ENCODE measurements around the gene SETBP1.

The SETBP1 gene

DNA sequence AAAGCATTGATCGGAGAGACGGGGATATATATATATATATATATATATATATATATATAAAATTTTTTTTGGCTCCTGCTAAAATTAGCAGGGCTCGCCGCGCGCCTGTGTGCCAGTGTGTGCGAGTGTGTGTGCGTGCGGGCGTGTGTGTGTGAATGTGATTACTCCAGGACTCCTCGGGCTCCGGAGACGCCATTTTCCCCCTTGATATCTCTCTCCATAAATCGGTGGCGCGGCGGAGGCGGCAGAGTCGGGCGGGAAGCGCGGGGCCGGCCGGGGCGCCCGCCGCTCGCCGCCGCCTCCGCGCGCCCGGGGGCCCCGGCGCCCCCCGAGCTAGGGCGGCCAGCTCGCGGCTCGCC lies 795 bp upstream of the SETBP1 start:
- peak; percentile 43 for DNase-seq

DNA sequence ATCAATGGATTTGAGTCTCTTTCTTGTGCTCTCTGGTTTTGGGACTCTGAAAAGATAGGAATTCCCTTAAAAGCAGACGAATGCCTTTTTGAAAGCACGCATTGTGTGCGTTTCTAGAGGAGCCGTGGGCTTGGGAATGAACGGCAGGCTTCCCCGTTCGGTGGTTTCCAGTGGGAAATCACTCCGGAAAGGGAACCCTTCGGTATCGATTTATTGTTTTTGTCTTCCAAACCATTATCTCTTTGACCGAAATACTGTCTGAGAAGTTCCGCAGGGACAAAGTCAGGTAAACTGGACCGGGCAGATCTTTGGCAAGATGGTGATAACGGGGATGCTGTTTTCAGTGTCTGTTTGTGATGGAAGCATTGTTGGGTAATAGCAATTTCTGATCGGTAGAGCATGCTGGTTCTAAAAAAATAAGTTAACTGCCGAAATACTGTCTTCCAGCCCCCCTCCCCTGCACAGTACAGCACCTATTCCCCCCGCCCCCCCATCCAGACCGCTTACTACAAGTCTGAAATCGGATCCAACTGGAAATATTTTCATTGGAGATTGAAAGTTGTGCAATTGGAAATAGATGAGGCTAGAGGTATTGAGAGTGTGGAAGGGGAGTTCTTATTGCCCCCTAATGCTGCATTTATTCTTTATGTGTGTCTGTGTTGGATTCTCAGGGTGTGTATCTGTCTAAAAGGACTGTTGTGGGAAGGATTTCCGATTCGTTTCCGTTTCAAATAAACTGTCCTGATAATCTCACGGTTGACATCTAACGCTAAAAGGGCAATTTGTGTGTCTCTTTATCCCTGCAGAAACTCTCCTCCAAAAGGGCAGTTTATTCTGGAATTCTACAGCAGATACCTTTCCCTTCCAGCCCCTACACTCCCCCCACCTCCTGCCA lies 635 bp downstream of the SETBP1 start:
- DNase-seq = no peak

DNA sequence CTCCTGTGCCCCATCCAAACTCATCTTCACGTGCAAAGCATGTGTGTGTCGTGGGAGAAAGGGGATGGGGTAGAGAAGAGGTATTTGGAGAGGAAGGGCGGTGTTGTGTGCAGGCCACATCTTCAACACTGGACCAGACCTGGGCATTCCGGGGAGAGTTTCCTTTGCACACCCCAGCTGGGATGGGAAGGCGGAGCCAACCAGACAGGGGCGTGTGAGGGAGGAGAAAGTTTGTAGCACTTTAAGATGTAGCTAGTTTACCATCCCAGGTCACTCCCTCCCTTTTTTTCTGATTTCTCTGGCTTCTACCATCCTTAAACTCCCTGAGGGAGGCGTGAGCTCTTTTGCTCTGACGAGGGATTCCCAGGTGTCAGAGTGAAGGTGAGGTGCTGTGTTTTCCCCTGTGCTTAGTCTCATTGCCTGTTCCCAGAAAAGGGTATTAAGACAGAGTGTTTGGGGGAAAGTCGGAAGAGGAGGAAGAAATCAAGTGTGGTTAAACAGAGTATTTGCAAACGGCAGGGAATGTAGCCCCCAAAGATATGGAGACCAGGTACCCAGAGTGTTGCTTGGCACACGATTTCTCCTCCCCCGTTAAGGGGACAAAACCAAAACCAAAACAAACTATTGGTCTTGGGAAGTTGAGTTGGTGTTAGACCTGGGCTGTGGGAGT lies 1.6 kb downstream of the SETBP1 start:
- no peak for DNase-seq

DNA sequence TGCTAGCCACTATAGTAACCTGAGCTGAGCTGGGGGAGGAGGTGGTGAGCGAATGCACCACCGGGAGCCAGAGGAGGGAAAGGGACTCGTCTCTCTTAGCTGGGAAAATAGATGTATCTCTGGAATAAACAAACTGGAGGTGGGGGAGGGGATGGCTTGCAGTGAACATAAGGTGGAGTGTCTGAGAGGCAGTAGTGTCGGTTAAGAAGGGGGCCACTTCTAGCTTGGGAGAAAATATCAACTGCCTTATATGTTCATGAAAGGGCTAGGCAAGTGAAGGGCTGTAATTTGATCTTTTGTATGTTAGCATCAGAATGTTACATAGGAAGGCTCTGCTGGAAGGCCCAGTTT lies 2.2 kb downstream of the SETBP1 start:
- no peak for DNase-seq

DNA sequence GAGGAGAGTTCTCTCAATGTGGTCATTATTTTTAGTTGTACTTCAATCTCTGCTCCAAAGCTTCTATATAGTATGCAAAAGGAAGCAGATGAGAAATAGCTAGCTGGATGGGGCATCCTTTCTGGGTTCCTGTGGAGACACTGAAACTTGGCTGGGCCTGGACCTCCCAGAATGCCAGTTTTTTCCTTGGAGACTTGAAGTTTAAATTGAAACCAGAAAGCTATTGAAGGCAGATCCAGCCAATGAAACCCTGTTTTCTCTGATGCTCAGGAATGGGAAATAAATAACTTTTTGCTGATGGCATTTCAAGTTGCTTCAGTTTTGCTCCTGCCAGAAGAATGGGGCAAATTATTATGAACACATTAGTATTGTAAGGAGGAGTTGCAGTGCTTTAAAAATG lies 2.9 kb downstream of the SETBP1 start:
- DNase-seq = no peak

DNA sequence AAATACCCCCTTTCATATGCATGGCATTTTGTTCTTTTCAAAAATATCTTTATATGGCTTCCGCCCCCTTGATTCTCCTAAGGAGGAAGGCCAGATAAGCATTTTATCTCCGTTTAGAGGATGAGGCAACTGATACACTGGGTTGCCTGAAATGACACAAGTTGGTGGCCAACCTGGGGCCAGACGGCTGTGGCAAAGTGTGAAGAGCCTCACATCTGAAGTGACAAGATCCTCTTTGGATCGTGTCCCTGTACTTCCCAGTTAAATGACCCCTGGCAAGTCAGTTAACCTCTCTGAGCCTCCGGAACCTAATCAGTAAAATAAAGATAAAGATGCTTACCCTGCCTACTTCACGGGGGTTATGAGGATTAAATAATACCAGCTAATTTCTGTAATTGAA lies 4.6 kb downstream of the SETBP1 start:
- DNase-seq = no peak

DNA sequence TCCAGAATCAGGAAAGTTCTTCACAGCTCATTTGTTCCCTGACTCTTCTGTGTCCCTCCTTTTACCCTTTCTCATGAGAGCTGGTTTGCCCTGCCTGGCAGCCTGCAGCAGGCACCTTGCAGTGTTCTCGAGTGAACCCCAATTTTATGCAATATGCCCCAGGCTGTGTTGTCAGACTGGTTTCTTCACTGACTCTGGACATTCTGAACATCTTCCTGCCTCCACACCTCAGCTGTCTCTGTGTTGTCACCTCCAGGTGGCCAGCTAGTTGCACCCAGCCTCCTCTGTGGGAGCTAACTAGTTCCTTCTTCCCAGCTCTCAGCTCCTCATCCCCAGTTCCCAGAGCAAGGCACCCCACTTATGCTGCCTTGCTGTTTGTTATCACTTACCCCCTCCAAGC lies 5.5 kb downstream of the SETBP1 start:
- DNase-seq = no peak

DNA sequence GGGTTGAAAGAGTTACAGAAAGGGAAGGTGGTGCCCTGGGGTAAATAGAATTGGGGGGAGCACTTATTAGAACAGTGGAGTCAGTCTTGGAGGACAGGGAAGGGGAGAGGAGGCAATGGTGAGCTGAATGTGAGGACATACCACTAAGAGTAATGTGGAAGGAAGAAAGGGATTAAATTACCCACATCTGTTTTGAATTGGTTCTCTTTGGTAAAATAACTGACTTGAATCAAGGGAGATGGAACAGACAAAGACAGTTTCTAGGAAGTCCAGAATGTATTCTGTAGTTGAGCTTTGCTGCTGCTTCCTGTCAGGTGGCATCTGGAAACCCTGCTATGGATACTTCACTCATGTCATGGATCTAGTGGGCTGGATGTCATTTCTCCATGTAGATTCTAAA lies 6.7 kb downstream of the SETBP1 start:
- DNase-seq = no peak

DNA sequence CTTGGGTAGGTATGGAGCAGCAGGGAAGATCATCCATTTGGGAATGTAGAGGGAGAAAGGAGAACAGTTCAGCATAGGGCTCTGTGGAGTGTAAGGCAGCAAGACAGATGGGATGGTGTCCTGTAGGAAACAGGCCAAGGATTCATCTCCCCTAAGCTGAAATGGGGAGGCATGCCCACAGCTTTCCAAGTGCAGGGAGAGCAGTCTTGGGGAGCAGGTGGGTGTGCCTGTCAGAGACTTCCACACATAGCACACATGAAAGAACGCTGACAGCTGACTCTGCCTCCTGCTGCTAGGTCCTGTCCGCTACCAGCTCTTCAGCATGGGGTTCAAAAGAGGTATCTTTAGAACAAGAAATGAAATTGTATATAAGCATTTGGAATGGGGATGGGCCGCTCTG lies 9.0 kb downstream of the SETBP1 start:
- DNase-seq = no peak

DNA sequence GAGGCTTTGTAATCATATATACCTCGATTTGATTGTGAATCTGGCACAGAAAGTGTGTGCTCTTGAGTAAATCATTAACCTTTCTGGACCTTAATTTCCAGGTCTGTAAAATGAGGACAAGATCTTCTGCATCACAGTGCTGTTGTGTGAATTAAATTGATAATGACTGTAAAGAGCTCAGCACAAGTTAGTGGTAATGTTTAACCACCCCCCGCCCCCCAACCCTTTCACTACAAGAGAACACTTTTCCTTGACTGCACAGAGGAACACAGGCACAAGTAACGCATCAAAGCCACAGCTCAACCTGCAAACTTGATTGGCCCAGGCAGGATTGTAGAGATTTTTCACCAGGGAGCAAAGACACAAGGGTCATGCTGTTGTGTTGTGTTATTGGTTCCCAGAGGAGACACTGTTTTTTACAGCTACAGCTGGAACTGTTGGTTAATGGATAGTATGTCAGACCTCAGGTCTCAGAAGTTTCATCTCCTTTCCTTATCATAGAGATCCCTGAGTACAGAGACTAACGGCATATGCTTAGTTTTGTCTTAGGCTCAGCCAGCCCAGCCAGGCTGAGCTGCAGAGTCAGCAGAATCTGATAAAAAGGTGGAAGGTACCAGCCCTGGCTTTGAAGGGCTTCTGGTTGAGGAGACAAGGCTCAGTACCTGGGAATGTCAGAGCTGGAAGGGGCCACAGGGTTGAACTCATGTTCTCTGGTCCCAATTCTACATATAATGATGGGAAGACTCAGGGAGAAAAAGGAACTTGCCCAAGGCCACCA lies 10.6 kb downstream of the SETBP1 start:
- DNase-seq = no peak

DNA sequence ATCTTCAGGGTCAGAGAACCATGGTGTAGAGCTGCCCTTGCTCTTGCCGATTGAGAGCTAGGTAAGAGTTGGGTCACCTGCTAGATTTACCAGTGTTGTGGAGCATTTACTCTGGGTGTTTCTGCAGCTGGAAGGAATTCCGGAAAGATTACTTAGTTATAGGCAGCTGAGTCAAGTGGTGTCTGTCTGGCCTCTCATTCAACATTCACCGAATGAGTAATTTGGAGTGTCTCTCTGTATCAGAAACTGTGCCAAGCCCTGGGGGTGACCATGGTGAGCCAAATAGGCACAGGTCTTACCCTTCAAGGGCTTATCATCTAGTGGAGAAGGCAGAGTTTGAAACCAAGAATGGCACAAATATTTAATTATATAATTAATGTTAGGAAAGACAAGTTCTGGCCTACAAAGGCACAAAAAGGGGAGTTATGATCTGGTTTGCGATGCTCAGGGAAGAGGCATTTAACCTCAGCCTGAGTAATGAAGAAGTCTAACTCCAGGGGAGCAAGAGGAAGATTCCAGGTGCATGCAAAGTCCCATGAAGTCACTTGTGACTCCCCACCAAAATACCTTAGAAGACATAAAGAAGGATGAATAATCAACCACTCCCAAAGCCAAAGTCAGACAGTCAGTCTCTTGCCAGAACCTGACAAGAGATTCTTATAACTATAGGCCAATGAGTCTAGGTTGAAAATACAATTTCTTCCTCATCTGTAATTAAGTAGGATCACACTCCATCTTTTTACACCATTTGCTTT lies 12.5 kb downstream of the SETBP1 start:
- DNase-seq = no peak

DNA sequence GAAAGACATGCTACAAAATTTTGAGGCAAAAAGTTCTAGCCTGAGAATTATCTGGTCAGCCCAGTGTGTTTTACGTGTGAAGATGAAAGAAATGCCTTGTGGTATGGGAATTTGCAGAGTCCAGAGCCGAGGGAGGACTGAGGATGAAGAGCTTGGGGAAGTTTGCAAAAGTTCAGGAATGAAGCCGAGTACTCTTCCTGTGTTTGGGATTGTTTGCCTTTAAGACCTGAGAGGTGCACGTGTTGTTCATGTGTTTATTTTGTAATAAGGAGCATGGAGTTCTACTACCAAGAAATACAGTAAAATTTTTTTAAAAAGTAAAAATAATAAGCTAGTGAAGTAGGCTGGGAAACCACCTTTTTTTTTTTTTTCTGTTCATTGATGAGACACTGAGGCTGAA lies 14.8 kb downstream of the SETBP1 start:
- no peak for DNase-seq

DNA sequence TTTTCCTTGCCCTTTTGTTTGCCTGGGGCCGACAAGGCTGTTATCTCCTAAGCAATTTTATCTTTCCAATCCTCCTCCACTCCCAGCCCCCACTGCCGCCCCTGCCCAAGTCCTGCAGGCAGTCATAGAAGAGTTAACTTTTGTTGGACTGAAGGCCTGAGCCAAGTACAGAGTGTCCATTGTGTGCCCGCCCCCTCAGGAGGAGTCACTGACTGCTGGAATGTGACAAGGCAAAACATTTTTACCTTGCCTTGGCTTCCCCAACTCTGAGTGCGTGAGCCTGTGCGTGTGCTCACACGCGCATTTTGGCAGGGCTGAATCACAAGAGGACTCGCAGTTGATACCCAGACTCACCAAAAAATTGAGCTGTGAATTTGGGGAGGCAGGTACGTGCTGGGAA lies 16.2 kb downstream of the SETBP1 start:
- no peak for DNase-seq

DNA sequence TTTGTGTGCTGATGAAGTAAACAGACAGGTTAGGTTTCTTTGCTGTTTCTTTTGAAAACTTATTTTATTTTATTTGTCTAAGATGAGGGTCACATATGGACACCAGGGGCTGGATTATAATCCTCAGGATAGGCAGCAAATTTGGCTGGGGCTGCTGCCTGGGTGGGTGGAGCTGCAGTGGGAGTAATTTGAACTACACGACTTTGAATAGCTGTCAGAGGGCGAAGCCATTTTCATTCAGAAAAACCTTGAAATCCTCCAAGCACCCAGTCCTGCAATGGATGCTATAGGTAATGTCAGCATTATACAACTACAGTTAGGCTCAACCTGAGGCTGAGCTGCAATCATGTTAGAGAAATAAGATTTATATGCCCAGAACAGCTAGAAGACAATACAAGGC lies 16.6 kb downstream of the SETBP1 start:
- no peak for DNase-seq

DNA sequence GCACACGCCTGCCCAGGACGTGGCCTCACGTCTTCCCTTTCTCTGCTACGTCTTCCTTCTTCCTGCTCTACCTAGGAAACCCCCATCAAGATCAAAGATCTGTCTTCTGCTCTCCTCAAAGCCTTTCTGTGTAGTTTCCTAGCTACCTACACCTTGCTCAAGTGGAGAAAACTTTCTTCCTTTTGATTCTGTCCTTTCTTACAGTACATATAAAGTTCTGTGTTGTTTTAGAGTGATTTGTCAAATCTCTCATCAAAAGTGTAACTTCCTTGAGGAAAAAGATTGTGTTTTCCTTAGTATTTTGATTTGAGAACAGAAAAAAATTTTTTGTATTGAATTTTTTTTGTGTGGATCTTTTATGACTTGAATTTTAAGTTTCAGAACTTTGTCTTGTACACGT lies 17.8 kb downstream of the SETBP1 start:
- DNase-seq = no peak

DNA sequence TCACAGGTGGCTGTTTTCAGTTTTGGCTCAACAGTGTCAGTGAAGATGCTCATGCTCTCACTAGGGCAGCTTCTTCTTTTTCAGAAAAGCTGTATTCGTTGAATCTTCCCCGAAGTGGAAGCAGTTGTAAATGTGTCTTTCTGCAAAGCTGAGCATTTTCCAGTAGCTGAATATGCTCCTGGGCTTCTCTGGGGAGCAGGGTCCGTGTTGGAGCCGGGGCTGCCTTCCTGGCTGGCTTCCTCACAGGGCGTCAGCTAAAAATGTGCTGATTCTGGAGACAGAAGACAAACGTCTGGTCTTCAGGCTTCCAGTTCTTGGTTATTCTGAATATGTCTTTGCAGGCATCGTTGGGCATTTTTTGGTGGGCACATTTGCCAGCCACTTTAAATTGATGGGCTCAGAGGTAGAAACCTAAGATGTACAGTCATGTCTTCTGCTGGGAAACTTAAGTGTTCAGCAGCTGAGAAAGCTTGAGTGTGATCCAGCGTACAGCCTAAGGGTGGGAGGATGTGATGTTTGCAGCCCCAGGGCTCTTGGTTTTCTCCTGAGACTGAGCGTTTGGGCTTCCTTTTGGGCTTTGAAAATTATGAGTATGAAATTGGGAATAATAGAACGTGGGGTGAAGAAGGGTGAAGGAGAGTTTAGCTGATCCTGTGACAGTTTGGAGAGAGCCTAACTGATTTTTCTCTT lies 19.0 kb downstream of the SETBP1 start:
- DNase-seq = no peak

DNA sequence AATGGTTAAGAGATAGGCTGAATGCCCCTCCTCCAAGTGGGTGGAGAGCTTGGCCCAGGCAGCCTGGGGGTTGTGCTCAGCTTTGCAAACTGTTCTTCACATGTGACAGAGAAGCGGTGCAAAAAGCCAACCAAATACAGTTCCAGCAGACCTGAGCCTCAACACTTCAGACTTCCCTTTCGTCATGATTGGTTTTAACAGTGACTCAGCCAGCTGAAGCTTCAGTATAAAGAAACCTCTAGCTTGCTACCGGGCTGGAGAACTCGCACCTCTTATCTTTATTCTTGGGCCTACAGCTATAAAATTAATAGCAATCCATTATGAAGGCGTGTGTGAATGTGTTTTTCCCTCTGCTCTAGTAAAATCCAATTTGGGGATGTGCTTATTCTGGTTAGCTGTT lies 20.0 kb downstream of the SETBP1 start:
- DNase-seq = no peak

DNA sequence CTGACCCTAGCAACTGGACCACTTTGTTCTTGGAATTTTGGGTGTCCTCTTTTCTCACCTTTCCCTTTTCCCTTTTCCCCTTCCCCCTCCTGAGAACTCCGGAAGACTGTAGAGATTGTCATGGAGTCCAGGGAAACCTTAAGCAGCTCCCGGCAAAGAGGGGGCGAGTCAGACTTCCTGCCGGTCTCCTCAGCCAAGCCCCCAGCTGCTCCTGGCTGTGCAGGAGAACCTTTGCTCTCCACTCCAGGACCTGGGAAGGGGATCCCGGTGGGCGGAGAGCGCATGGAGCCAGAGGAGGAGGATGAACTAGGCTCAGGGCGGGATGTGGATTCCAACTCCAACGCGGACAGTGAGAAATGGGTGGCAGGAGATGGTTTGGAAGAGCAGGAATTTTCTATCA lies 20.5 kb downstream of the SETBP1 start:
- no peak for DNase-seq

DNA sequence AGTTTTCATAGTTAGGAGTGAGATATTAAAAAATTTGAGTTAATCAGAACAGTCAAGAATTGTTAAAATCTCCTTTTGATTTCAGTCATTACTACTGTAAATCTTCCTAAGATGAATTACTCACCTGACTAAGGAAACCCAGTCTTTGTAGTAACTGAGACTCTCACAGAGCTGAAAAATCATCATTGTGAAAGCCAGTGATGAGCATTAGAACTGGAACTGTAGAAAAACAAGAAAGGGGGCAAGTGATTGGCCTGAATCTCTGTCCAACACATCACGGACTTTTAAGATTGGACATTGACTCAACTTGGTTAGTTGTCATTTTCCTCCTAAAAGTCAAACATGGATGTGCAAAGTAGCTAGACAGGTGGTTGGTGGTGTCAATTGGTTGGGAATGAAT lies 21.9 kb downstream of the SETBP1 start:
- no peak for DNase-seq

DNA sequence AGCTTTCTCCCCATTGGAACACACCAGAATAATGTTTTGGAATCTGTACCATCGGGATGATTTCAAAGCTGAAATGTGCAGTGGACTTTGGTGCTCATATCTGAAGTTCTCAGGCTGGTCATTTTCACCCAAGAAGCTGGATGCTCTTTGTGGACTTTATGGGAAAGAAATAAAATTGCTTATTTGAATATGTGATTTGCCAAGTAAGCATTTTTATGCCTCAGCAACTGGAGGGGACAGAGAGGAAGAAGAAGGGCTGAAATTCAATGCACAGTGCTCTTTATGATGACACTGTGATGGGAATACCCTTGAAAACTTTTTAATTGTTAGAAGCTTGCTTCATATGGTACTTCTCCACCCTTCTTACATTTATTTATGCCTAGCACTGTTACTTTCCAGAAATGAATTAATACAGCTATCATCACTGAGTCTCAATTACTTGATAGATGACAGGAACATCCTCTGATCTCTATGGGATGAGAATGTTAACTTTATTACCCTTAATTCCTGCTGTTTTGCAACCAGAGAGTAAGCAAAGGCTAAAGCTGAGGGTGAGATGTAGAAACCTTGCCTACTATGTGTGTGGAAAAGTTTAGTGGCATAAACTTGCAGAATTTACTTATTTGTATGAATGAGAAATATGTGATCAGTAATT lies 23.6 kb downstream of the SETBP1 start:
- DNase-seq = no peak

DNA sequence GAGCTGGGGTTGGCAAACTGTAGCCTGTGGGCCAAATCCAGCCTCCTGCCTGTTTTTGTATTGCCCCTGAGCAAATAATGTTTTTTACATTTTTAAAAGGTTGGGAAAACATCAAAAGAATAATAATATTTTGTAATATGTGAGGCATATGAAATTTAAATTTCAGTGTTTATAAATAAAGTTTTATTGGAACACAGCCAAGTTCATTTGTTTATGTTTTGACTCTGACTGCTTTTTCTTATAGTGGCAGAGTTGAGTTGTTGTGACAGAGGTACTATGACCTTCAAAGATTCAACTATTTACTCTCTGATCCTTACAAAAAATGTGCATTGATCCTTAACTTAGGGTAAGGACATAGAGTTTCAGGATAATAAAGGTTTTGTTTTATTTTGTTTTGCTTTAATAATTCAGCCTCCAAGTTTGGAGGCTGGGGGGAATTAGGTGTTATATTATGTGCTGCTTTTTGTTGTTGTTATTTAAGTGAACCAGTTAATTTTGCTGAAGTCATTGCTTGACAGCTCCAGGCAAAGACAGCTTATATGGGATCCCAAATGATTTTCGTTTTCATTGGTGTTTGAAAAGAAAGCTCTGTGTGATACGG lies 24.5 kb downstream of the SETBP1 start:
- no peak for DNase-seq
